ENCODE data around the gene BLMH. TPM values are rescaled to one million over a fixed set of nuclear protein-coding genes. Genes with fewer than 3 reads are reported as not detected.

BLMH gene
- total and polyA plus RNA-seq, 9 of the 15 experiments (the other 6 are each of a cell fraction or from before 2014, with no cell fraction given) = 26.0 to 118 (median 67.3) TPM

- POLR2A ChIA-PET = interaction anchor here (1.8 to 2.2 kb wide), 2 partner anchors 10 to 12 kb away, joined by 4 to 12 read pairs; no protein-coding TSS in a partner anchor
- intact Hi-C loops (cut with micrococcal nuclease) (no loop called here), in situ Hi-C loops (cut with MboI) (no loop called here)
- TF ChIP-seq CREB1 (IDR thresholded peaks at IDR 0.05) (no peak), CREB1 (CRISPR knock-in tag; IDR thresholded peaks at IDR 0.05) (no peak), HCFC1 (IDR thresholded peaks at IDR 0.05; ENCODE audit: low read depth, low read length) (no peak), ZBTB12 (CRISPR knock-in tag; IDR thresholded peaks at IDR 0.05) (no peak), YBX1 (IDR thresholded peaks at IDR 0.05) (no peak), ZNF518B (CRISPR knock-in tag; IDR thresholded peaks at IDR 0.05) (no peak), IFI16 (CRISPR knock-in tag; IDR thresholded peaks at IDR 0.05) (no peak), GTF3C2 (IDR thresholded peaks at IDR 0.05; ENCODE audit: borderline replicate concordance, extremely low read depth, insufficient read length) (no peak), NFATC3 (IDR thresholded peaks at IDR 0.05) (no peak), ZNF778 (CRISPR knock-in tag; IDR thresholded peaks at IDR 0.05) (no peak), SIX5 (IDR thresholded peaks at IDR 0.05; ENCODE audit: borderline replicate concordance in 1 of 2, insufficient read depth in 1 of 2, low read depth in 1 of 2, low read length in 2 of 2) (no peak), ZNF174 (CRISPR knock-in tag; IDR thresholded peaks at IDR 0.05) (no peak), NONO (IDR thresholded peaks at IDR 0.05; ENCODE audit: low read depth in 2 of 2, low read length in 1 of 2) (no peak), NR1H2 (CRISPR knock-in tag; IDR thresholded peaks at IDR 0.05) (no peak), CHD1 (IDR thresholded peaks at IDR 0.05; ENCODE audit: low read length) (no peak), ZNF644 (tag; IDR thresholded peaks at IDR 0.05; ENCODE audit: low read depth) (no peak)
These were observed 58.8 kb downstream of the BLMH start for GRCh38 chr17:30232824-30233427.

More at GRCh38 chr17:30232824-30233427, 58.8 kb downstream of the BLMH start:
- H3K79me2 ChIP-seq (ENCODE audit: control insufficient read depth, insufficient read depth, low read length) = no peaks in the 10 kb centered on the region
- H3K27ac ChIP-seq (ENCODE audit: extremely low read depth, low read depth, low read length) = no peak overlapping the region
- no TSS peak for BruUV-seq (replicated peaks)
- no peak overlapping the region for H3K4me2 ChIP-seq (ENCODE audit: insufficient read depth, low read length)
- no peak overlapping the region for H3K9ac ChIP-seq (ENCODE audit: insufficient read depth in 1 of 2, low read depth in 2 of 2, low read length in 2 of 2)
- DNase-seq (ENCODE audit: extremely low read depth in 1 of 4, low spot score in 3 of 4) (no peak), FAIRE-seq (no peak), ATAC-seq (no peak)
- peaks cover 0 to 22% of the 10 kb centered on the region in 2 experiments; a peak in 2 of 5 replicates for H3K4me1 ChIP-seq (replicated peaks in 1 of 2; ENCODE audit: control insufficient read depth in 2 of 2, insufficient read depth in 2 of 2, low read length in 2 of 2)
- H4K20me1 ChIP-seq (replicated peaks; ENCODE audit: control insufficient read depth, insufficient read depth, low read length) = peaks cover 6% of the 10 kb centered on the region; the same call in 1 of the 2 replicates
- H3K9me1 ChIP-seq (ENCODE audit: control insufficient read depth, insufficient read depth, low read length) = no peaks in the 10 kb centered on the region
- H3K9me3 ChIP-seq (replicated peaks; ENCODE audit: control insufficient read depth, insufficient read depth, low read depth, low read length) = no peaks in the 10 kb centered on the region
- no peaks in the 10 kb centered on the region for H3K36me3 ChIP-seq (ENCODE audit: control insufficient read depth, insufficient read depth, low read length)
- WGBS (ENCODE audit: insufficient coverage, low coverage, missing lambda C conversion rate) = 25% methylated on average over 11 of the region's 11 CpGs
- CTCF ChIA-PET (ENCODE audit: low intra/inter-chr PET ratio) = no interaction called here
- H3K27me3 ChIP-seq (ENCODE audit: control insufficient read depth in 2 of 2, insufficient read depth in 2 of 2, low read length in 2 of 2) = peaks cover 53 to 69% of the 10 kb centered on the region in 2 experiments
- H2AFZ ChIP-seq (ENCODE audit: low read depth, low read length) = no peak overlapping the region
- H3K4me3 ChIP-seq = no peak overlapping the region

Data from K562 (cell line).